ENCODE results near the gene CDK5RAP2.

DNA sequence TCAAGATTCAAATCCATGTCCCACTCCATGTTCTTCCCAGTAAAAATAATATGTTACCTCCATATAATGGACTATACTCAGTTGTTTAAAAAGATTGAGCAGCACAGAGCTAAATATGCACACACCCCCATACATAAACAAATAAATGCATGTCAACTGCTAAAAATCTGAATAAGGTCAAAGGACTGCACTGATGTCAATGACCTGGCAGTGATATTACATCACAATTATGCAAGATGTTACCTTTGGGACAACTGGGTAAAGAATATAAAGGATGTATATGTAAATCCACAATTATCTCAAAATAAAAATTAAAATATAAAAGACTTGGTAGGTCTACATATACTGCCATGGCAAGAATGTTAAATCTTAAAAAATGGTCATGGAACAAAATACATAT, 57.9 kb downstream of the CDK5RAP2 start:
- no peak for TF ChIP-seq EZH2phosphoT487 (IDR thresholded peaks at IDR 0.05; ENCODE audit: insufficient read depth, low read depth)
- TF ChIP-seq EZH2 (IDR thresholded peaks at IDR 0.05; ENCODE audit: insufficient read depth, poor library complexity, severe bottlenecking): no peak
